GM12892 (cell line): ENCODE results near the gene FKBP2.

Source experiments
- POLR2A ChIP-seq: IDR thresholded peaks from 2 replicates; pipeline ENCODE4 v1.6.1; 2011; ENCODE audit warnings: low read depth, low read length, control low read depth
- POLR2AphosphoS5 ChIP-seq: IDR thresholded peaks from 2 replicates; pipeline ENCODE4 v1.6.1; 2011; ENCODE audit warnings: low read depth, low read length, control low read depth

GRCh38 chr11:64267207-64267945 lies 26.5 kb downstream of the FKBP2 start:
- no peak for TF ChIP-seq POLR2AphosphoS5
- TF ChIP-seq POLR2A: no peak
